Measurements from ENCODE around the gene TAS1R2. TPM values are rescaled to one million over a fixed set of nuclear protein-coding genes. Genes with fewer than 3 reads are reported as not detected.

Gene TAS1R2
- total RNA-seq, result not detected in 2 replicates

GRCh38 chr1:18859560-18859959, at the start of gene TAS1R2:
Gene TAS1R2, minus strand, starts transcription at chr1:18859660. Its CDS starts 0 bp downstream, at chr1:18859660.

GRCh38 chr1:18902523-18903290, 43.2 kb upstream of the TAS1R2 start, which contains the start of gene ALDH4A1:
Gene ALDH4A1, minus strand, starts transcription at chr1:18902555. Its CDS starts 32 bp downstream, at chr1:18902523.

Small RNAs within 50 kb of the gene (small RNA-seq; reads per million reads assigned to genes)
- gene MIR1290 (ENCODE audit: low replicate concordance) (not detected), gene MIR4695 (ENCODE audit: low replicate concordance) (not detected)

Other genes starting within 250 kb of the TAS1R2 start
- gene PAX7, start 228.8 kb downstream of the TAS1R2 start, total RNA-seq, result not detected in 2 replicates
- 10.9 and 24.3 TPM in 2 replicates for gene ALDH4A1, start 42.9 kb upstream of the TAS1R2 start, total RNA-seq
- gene IFFO2, start 97.0 kb upstream of the TAS1R2 start, total RNA-seq, result 21.2 and 48.8 TPM in 2 replicates